Coronary artery (tissue), 2 donors: Measurements from ENCODE around the gene MMP15.
"Not testable (repeated sequence)": the region's sequence is repeated elsewhere in the genome, so short reads cannot be mapped to it uniquely, and the experiment has no call there.

Experiments used
- DNase-seq: peaks from one replicate; pipeline ENCODE4 v3.0.0-alpha.2; 2017; ENCODE audit warnings: low spot score
- H3K27ac ChIP-seq, 2 donors: fragments of 200-600 bp; sonication (generic); one replicate each; pipeline ENCODE4 v1.5.1; 2016 to 2019
- H3K4me3 ChIP-seq: fragments of 200-600 bp; sonication (generic); 2 replicates; pipeline ENCODE4 v1.5.1; 2016; ENCODE audit warnings: mild to moderate bottlenecking, moderate library complexity
- CTCF ChIP-seq: fragments of 200-600 bp; sonication (generic); IDR thresholded peaks from one replicate; pipeline ENCODE4 v1.5.1; 2019; ENCODE audit warnings: antibody characterized with exemption

The MMP15 gene

GRCh38 chr16:58070585-58070984, 45.0 kb downstream of the MMP15 start:
- no peak for DNase-seq
- no peak for TF ChIP-seq CTCF
- H3K27ac ChIP-seq = no peak overlapping the region
- H3K4me3 ChIP-seq = no peak overlapping the region

GRCh38 chr16:58072134-58072533, 46.6 kb downstream of the MMP15 start:
- H3K27ac ChIP-seq = not testable (repeated sequence)

GRCh38 chr16:58073086-58073485, 47.5 kb downstream of the MMP15 start:
- not testable (repeated sequence) for H3K4me3 ChIP-seq, H3K27ac ChIP-seq, DNase-seq

More at GRCh38 chr16:58072134-58072533, 46.6 kb downstream of the MMP15 start:
- H3K4me3 ChIP-seq, DNase-seq: not testable (repeated sequence)

GRCh38 chr16:58074657-58075056, 49.1 kb downstream of the MMP15 start:
- TF ChIP-seq CTCF = no peak
- Histone ChIP-seq H3K4me3 (no peak overlapping the region), H3K27ac (no peak overlapping the region)
- no peak for DNase-seq

- no peak for TF ChIP-seq CTCF
- no peak for DNase-seq
- no peak overlapping the region for H3K27ac ChIP-seq
- H3K4me3 ChIP-seq = no peak overlapping the region
These were observed 51.0 kb downstream of the MMP15 start for GRCh38 chr16:58076514-58076913.

- H3K4me3 ChIP-seq = no peak overlapping the region
- H3K27ac ChIP-seq = no peak overlapping the region
- TF ChIP-seq CTCF = no peak
- DNase-seq = no peak
These were observed 52.2 kb downstream of the MMP15 start for GRCh38 chr16:58077796-58078195.

- not testable (repeated sequence) for H3K27ac ChIP-seq, H3K4me3 ChIP-seq, DNase-seq
These were observed 55.1 kb downstream of the MMP15 start for GRCh38 chr16:58080657-58081056.

- DNase-seq = no peak
- Histone ChIP-seq H3K4me3 (no peak overlapping the region), H3K27ac (no peak overlapping the region)
- no peak for TF ChIP-seq CTCF
These were observed 56.8 kb downstream of the MMP15 start for GRCh38 chr16:58082381-58082780.

GRCh38 chr16:58084635-58085034, 59.1 kb downstream of the MMP15 start:
- Histone ChIP-seq H3K27ac (no peak overlapping the region), H3K4me3 (no peak overlapping the region)
- DNase-seq = no peak
- no peak for TF ChIP-seq CTCF
